ENCODE data around the gene NOS1AP.

DNA sequence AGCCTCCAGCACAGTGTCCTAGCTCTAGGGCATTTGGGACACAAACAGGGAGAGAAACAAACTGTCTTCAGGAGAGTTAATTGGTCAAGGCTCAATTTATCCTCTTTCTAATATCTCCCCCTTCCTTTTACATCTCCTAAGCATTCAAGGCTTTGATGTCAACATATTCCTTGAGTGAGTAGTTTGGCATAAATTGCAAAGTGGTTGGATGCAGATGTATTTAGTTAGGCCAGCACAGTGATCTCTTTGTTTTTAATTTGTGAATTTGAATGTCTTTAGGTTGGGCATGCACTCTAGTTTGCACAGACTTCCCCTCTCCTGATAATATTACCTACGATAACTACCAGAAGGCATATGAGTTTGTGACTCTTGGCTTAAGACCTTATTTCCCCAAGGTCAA lies 33.3 kb upstream of the NOS1AP start:
- TF ChIP-seq TEAD4 (IDR thresholded peaks at IDR 0.05; ENCODE audit: borderline replicate concordance, insufficient read depth) (no peak), EZH2phosphoT487 (IDR thresholded peaks at IDR 0.05; ENCODE audit: borderline replicate concordance, low read depth) (no peak)
- TF ChIP-seq, protein P1, sequence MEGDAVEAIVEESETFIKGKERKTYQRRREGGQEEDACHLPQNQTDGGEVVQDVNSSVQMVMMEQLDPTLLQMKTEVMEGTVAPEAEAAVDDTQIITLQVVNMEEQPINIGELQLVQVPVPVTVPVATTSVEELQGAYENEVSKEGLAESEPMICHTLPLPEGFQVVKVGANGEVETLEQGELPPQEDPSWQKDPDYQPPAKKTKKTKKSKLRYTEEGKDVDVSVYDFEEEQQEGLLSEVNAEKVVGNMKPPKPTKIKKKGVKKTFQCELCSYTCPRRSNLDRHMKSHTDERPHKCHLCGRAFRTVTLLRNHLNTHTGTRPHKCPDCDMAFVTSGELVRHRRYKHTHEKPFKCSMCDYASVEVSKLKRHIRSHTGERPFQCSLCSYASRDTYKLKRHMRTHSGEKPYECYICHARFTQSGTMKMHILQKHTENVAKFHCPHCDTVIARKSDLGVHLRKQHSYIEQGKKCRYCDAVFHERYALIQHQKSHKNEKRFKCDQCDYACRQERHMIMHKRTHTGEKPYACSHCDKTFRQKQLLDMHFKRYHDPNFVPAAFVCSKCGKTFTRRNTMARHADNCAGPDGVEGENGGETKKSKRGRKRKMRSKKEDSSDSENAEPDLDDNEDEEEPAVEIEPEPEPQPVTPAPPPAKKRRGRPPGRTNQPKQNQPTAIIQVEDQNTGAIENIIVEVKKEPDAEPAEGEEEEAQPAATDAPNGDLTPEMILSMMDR (IDR thresholded peaks at IDR 0.05) = no peak

Measured in SK-N-SH (cell line).